SKM-1 treated with dmso at 0.1 percent for 144 hours (cell line): ENCODE results near the gene DIAPH3.

ENCODE experiments used
- DNase-seq: peaks from one replicate; lab custom pipeline; 2025; ENCODE audit not compliant: unreplicated experiment; lab: John Stamatoyannopoulos, UW

The DIAPH3 gene

DNA sequence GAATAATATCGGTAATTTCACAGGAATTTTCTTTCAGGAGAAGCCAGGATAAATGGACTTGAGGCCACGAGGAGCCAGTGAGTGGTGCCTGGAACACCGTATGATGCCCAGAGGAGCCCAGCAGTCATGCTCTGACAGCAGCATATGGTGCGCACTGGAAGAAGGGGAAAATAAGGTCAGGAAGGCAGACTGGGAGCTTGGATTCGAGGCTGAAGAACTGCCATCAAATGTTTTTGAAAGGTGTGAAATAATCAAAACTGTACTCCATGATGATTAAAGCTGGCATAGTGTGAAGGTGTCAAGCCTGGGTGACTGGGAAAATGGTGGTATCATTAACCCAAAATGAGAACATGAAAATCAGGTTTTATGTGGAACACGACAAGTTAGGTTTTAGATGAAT is 374.2 kb downstream of the DIAPH3 start:
- DNase-seq = no peak

- DNase-seq = no peak
Measured at GRCh38 chr13:59787679-59788078, 376.0 kb downstream of the DIAPH3 start.

GRCh38 chr13:59782696-59783095 is 381.0 kb downstream of the DIAPH3 start:
- no peak for DNase-seq

DNA sequence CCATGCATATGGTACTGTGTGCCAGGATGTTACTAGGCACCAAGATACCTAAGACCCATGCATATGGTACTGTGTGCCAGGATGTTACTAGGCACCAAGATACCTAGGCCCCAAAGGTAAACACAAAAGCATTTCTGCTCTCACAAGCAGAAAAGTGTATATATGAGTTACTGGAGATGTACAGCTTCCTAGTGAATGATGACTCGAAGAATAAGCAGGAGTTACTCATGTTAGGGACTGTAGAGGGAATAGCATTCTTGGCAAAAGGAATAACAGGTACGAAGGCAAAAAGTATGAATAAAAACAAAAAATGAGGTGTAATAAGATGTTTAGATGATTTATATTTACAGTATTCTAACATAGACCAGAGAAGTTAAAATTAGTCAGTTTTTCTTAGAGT is 383.7 kb downstream of the DIAPH3 start:
- DNase-seq = no peak

DNA sequence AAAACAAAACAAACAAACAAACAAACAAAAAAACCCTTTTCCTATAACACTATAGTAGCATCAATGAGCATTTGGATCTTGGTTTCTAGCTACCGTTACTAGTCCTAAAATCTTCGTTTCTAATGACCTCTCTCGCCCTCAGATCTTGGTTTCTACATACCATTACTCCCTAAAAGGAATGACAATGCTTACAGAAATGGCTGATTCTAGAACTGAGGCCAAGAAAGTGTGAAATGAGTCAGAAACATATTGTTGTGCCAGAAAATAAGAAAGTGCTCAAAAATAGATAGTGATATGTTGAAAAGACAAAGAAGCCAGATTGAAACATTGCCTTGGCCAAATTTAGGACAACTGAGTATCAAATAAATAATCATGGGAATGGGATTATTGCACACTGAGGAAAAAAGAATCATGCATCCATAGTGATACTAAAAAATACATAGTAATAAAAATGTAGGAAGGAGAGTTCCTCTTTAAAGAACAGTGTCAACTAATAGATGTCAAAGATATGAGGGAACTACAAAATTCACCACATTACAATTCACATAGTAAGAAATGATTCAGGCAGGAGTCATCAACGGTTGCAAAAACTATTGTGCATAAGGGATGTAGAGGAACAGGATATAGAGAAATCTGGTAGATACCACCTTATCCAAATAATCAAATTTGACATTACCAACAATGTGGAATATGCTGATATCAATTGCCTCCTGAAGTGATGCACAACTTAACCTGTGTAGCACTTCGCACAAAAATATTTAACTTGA is 386.6 kb downstream of the DIAPH3 start:
- no peak for DNase-seq

GRCh38 chr13:59774491-59774971 is 389.2 kb downstream of the DIAPH3 start:
- DNase-seq = no peak

GRCh38 chr13:59771272-59771671 is 392.5 kb downstream of the DIAPH3 start:
- no peak for DNase-seq

- no peak for DNase-seq
Measured at GRCh38 chr13:59770451-59770850, 393.3 kb downstream of the DIAPH3 start.

- no peak for DNase-seq
Measured at GRCh38 chr13:59766236-59766635, 397.5 kb downstream of the DIAPH3 start.

GRCh38 chr13:59755632-59756290 is 408.0 kb downstream of the DIAPH3 start:
- no peak for DNase-seq

DNA sequence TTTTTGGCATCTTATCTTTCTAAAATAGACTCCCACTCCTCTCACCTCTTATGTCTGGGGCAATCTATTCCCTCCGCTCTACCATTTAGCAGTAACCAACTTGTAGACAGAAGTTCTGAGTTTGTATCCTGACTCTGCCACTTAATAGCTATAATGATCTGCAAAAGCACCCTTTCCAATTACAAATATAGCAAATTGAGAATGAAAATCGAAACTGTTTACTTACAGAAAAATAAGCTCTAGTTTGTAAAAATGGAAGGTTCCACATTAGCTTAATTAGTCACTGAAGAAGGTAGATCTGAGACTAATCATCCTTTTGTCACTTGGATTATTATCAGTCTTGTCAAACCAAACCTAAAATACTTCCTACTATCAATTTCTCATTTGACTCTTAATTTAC is 409.3 kb downstream of the DIAPH3 start:
- DNase-seq = no peak

GRCh38 chr13:59750860-59751259 is 412.9 kb downstream of the DIAPH3 start:
- no peak for DNase-seq

DNA sequence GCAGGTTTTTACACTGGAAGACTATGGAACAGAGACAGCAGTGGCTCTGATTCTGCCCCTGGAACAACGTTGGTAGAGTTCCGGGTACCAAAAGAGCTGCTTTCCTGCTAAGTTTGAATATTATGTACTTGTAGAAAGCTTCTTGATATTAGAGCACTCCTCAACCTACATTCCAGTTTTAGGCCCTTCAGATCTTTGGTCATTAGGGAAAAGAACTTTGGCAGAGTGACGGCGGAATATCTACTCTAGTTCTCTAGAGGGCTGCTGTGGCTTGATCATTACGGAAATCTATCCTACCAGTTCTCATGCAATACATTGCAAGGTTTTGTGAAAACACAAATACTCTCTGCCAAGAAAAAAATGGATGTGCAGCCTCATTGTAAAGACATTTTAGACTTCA is 415.7 kb downstream of the DIAPH3 start:
- no peak for DNase-seq

- DNase-seq = no peak
Measured at GRCh38 chr13:59747529-59747928, 416.2 kb downstream of the DIAPH3 start.

- no peak for DNase-seq
Measured at GRCh38 chr13:59746291-59746962, 417.3 kb downstream of the DIAPH3 start.

- no peak for DNase-seq
Measured at GRCh38 chr13:59745392-59745788, 418.3 kb downstream of the DIAPH3 start.

GRCh38 chr13:59744747-59745391 is 418.9 kb downstream of the DIAPH3 start:
- DNase-seq = no peak

DNA sequence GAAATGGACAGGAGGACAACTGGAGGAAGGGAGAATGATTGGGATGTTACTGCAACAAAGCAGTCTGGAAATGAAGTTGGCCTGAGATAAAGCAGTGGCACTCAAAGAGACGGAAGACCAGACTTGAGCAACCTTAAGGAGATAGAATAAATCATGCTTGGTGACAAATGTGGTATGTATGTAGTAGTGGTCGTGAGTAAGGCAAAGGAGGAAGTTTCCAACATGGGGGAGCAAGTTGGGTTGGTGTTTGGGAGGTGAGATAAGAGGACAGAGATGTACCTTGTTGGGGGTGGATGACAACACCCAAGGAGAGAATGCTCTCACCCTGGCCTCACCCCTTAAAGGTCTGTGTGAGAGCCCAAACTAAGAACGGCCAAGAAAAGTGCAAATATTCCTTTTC is 420.5 kb downstream of the DIAPH3 start:
- DNase-seq = no peak

DNA sequence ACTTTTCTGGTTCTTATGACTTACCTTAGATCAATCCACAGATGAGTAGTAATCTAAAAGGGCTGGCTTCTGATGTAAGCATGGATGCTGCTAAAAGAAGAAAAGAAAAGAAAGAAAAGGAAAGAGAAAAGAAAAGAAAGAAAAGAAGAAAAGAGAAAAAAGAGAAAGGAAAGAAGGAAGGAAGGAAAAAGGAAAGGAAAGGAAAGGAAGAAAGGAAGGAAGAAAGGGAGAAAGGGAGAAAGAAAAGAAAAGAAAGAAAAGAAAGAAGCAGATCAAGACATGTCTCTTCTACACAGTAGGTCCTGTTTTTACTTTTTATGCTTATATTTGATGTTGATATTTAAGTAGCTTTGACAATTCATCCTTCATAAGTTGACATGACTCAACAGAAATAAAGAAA is 421.3 kb downstream of the DIAPH3 start:
- DNase-seq = no peak

GRCh38 chr13:59738921-59739320 is 424.8 kb downstream of the DIAPH3 start:
- DNase-seq = no peak

GRCh38 chr13:59734393-59734792 is 429.3 kb downstream of the DIAPH3 start:
- DNase-seq = no peak

GRCh38 chr13:59733744-59734143 is 430.0 kb downstream of the DIAPH3 start:
- no peak for DNase-seq
